GM19043 (cell line): Measurements from ENCODE around the gene MCEMP1.

ENCODE experiments used
- ATAC-seq: cut with Tn5 transposase; IDR thresholded peaks from one replicate; pipeline ENCODE4 v1.9.1; 2021; ENCODE audit warnings: low read depth; ENCODE audit not compliant: unreplicated experiment

MCEMP1 gene

GRCh38 chr19:7692417-7693088 lies 15.7 kb downstream of the MCEMP1 start:
- ATAC-seq, result no peak

GRCh38 chr19:7694499-7694898 lies 17.6 kb downstream of the MCEMP1 start:
- ATAC-seq, result no peak

GRCh38 chr19:7697721-7698287 lies 20.9 kb downstream of the MCEMP1 start:
- no peak for ATAC-seq

- ATAC-seq, result no peak
These were observed 21.7 kb downstream of the MCEMP1 start for GRCh38 chr19:7698583-7698982.

- ATAC-seq, result no peak
These were observed 22.1 kb downstream of the MCEMP1 start for GRCh38 chr19:7699003-7699402.

GRCh38 chr19:7699417-7700401 lies 22.8 kb downstream of the MCEMP1 start:
- no peak for ATAC-seq

GRCh38 chr19:7701049-7701653 lies 24.3 kb downstream of the MCEMP1 start:
- ATAC-seq, result no peak

GRCh38 chr19:7701654-7702457 lies 25.0 kb downstream of the MCEMP1 start, which contains the start of gene FCER2:
FCER2 (minus strand) TSS chr19:7702131; CDS start chr19:7699760, 2,371 bp downstream.
- ATAC-seq, result peak; percentile 55

GRCh38 chr19:7703332-7703731 lies 26.4 kb downstream of the MCEMP1 start:
- no peak for ATAC-seq

GRCh38 chr19:7704280-7705060 lies 27.6 kb downstream of the MCEMP1 start:
- ATAC-seq, result no peak

- no peak for ATAC-seq
These were observed 28.7 kb downstream of the MCEMP1 start for GRCh38 chr19:7705387-7706187.

- no peak for ATAC-seq
These were observed 29.5 kb downstream of the MCEMP1 start for GRCh38 chr19:7706188-7706954.

GRCh38 chr19:7706955-7707456 lies 30.1 kb downstream of the MCEMP1 start:
- ATAC-seq, result no peak

GRCh38 chr19:7709932-7710460 lies 33.1 kb downstream of the MCEMP1 start:
- ATAC-seq, result no peak

GRCh38 chr19:7710616-7711015 lies 33.7 kb downstream of the MCEMP1 start:
- no peak for ATAC-seq

GRCh38 chr19:7715671-7716070 lies 38.8 kb downstream of the MCEMP1 start:
- ATAC-seq, result no peak

- no peak for ATAC-seq
These were observed 39.9 kb downstream of the MCEMP1 start for GRCh38 chr19:7716762-7717161.
